IMR-90 (cell line): ENCODE measurements around the gene LRRC7. TPM values are rescaled to one million over a fixed set of nuclear protein-coding genes. Genes with fewer than 3 reads are reported as not detected.

Source experiments
- ATAC-seq: fragments of 200-7000 bp; cut with Tn5 transposase; 2 replicates; pipeline ENCODE4 v1.9.1; 2020; ENCODE audit warnings: low read depth, mild to moderate bottlenecking, moderate library complexity
- BruUV-seq: library from RNA; stranded (reverse); fragments of 400-500 nt; replicated peaks from 2 replicates; lab custom pipeline; 2021; lab: Mats Ljungman, UMichigan
- CTCF ChIA-PET: fragments of 300-600 bp; formaldehyde crosslinking; extraction: SDS; loops from one replicate; lab custom pipeline; 2021; ENCODE audit warnings: antibody characterized with exemption; lab: Yijun Ruan, JAX
- POLR2A ChIA-PET: fragments of 300-600 bp; sonication (Branson Sonifier 250); formaldehyde crosslinking; loops from one replicate; lab custom pipeline; 2022; ENCODE audit warnings: antibody characterized with exemption; ENCODE audit not compliant: unreplicated experiment; lab: Charles Lee
- DNase-seq: peaks from one replicate; pipeline ENCODE4 v3.0.0; 2013
- H2AFZ ChIP-seq: replicated peaks from 2 replicates; pipeline ENCODE3; 2013; ENCODE audit warnings: low read length, mild to moderate bottlenecking; ENCODE audit not compliant: poor library complexity
- H2AK5ac ChIP-seq: 2 replicates; pipeline ENCODE4 v1.6.1; 2013; ENCODE audit warnings: low read depth, low read length, inconsistent platforms
- H2AK9ac ChIP-seq: replicated peaks from 2 replicates; pipeline ENCODE3; 2013; ENCODE audit warnings: mild to moderate bottlenecking, low read depth, low read length, moderate library complexity; ENCODE audit not compliant: poor library complexity
- H2BK120ac ChIP-seq: 2 replicates; pipeline ENCODE4 v1.6.1; 2013; ENCODE audit warnings: low read depth, low read length, inconsistent platforms
- H2BK15ac ChIP-seq: 3 replicates; pipeline ENCODE4 v1.6.1; 2013; ENCODE audit warnings: low read depth, low read length, inconsistent platforms
- H2BK20ac ChIP-seq: 2 replicates; pipeline ENCODE4 v1.6.1; 2013; ENCODE audit warnings: low read depth, mild to moderate bottlenecking, inconsistent platforms, low read length, moderate library complexity
- H2BK5ac ChIP-seq: 2 replicates; pipeline ENCODE4 v1.6.1; 2013; ENCODE audit warnings: mild to moderate bottlenecking, low read depth, low read length, inconsistent platforms; ENCODE audit not compliant: poor library complexity, severe bottlenecking
- H3K14ac ChIP-seq: replicated peaks from 2 replicates; pipeline ENCODE4 v1.6.1; 2013; ENCODE audit warnings: low read depth, low read length, inconsistent platforms
- H3K18ac ChIP-seq: 2 replicates; pipeline ENCODE4 v1.6.1; 2013; ENCODE audit warnings: low read depth, low read length, control low read depth
- H3K23ac ChIP-seq: 2 replicates; pipeline ENCODE4 v1.6.1; 2013; ENCODE audit warnings: low read depth, low read length, inconsistent platforms
- H3K27ac ChIP-seq: 2 replicates; pipeline ENCODE4 v1.5.1; 2013; ENCODE audit warnings: mild to moderate bottlenecking, control low read depth, low read length; ENCODE audit not compliant: insufficient read depth
- H3K27me3 ChIP-seq: 2 replicates; pipeline ENCODE4 v1.6.1; 2013; ENCODE audit warnings: low read length; ENCODE audit not compliant: control insufficient read depth, insufficient read depth
- H3K36me3 ChIP-seq: 2 replicates; pipeline ENCODE4 v1.6.1; 2013; ENCODE audit warnings: low read length, mixed read lengths; ENCODE audit not compliant: control insufficient read depth, insufficient read depth
- H3K4ac ChIP-seq: 2 replicates; pipeline ENCODE4 v1.6.1; 2013; ENCODE audit warnings: low read depth, low read length, inconsistent platforms
- H3K4me1 ChIP-seq: 2 replicates; pipeline ENCODE4 v1.6.1; 2013; ENCODE audit warnings: low read length, mixed read lengths; ENCODE audit not compliant: control insufficient read depth, insufficient read depth
- H3K4me2 ChIP-seq: 2 replicates; pipeline ENCODE4 v1.6.1; 2013; ENCODE audit warnings: low read depth, mild to moderate bottlenecking, control low read depth, low read length, moderate library complexity
- H3K4me3 ChIP-seq: 2 replicates; pipeline ENCODE4 v1.5.1; 2013; ENCODE audit warnings: low read depth, mild to moderate bottlenecking, control low read depth, low read length, moderate library complexity; ENCODE audit not compliant: insufficient read depth
- H3K56ac ChIP-seq: 2 replicates; pipeline ENCODE4 v1.6.1; 2013; ENCODE audit warnings: low read length, inconsistent platforms; ENCODE audit not compliant: insufficient read depth; ENCODE audit errors: extremely low read depth
- H3K79me1 ChIP-seq, 2 experiments: 2 replicates each; pipeline ENCODE4 v1.6.1; 2013; ENCODE audit warnings: low read length in 2 of 2, inconsistent platforms in 1 of 2, low read depth in 1 of 2
- H3K9ac ChIP-seq: 2 replicates; pipeline ENCODE4 v1.6.1; 2013; ENCODE audit warnings: low read depth, low read length, control low read depth
- H3K9me1 ChIP-seq: 2 replicates; pipeline ENCODE4 v1.6.1; 2013; ENCODE audit warnings: low read length, inconsistent platforms; ENCODE audit not compliant: insufficient read depth
- H3K9me3 ChIP-seq: 2 replicates; pipeline ENCODE4 v1.6.1; 2013; ENCODE audit warnings: low read length; ENCODE audit not compliant: control insufficient read depth, insufficient read depth
- H4K20me1 ChIP-seq: 2 replicates; pipeline ENCODE4 v1.6.1; 2013; ENCODE audit warnings: low read length, inconsistent platforms; ENCODE audit not compliant: insufficient read depth
- H4K5ac ChIP-seq: 2 replicates; pipeline ENCODE4 v1.6.1; 2013; ENCODE audit warnings: mild to moderate bottlenecking, low read depth, low read length, control low read depth
- H4K8ac ChIP-seq, 2 experiments: 2 replicates each; pipeline ENCODE4 v1.6.1; 2013; ENCODE audit warnings: low read depth in 2 of 2, low read length in 2 of 2, control low read depth in 1 of 2, inconsistent platforms in 1 of 2
- H4K91ac ChIP-seq: 2 replicates; pipeline ENCODE4 v1.6.1; 2013; ENCODE audit warnings: low read depth, low read length, inconsistent platforms; ENCODE audit not compliant: insufficient read depth
- BHLHE40 ChIP-seq: fragments of 150-350 bp; IDR thresholded peaks from 2 replicates; pipeline ENCODE4 v1.6.1; 2016; ENCODE audit warnings: mild to moderate bottlenecking, low read depth, low read length
- CEBPB ChIP-seq: IDR thresholded peaks from 2 replicates; pipeline ENCODE4 v1.6.1; 2012; ENCODE audit warnings: low read depth, low read length, improper control_type of control experiment
- CHD1 ChIP-seq: IDR thresholded peaks from 2 replicates; pipeline ENCODE4 v1.6.1; 2012; ENCODE audit warnings: low read depth, low read length, improper control_type of control experiment
- CTCF ChIP-seq: conservative IDR thresholded peaks from 2 replicates; pipeline ENCODE4 v1.5.1; 2012; ENCODE audit warnings: mild to moderate bottlenecking, low read depth, low read length, improper control_type of control experiment
- MAFK ChIP-seq: IDR thresholded peaks from 2 replicates; pipeline ENCODE4 v1.6.1; 2012; ENCODE audit warnings: low read depth, low read length, improper control_type of control experiment
- NFE2L2 ChIP-seq: fragments of 150-350 bp; IDR thresholded peaks from 2 replicates; pipeline ENCODE4 v1.6.1; 2016; ENCODE audit warnings: low read depth, mild to moderate bottlenecking, low read length
- POLR2A ChIP-seq: IDR thresholded peaks from 2 replicates; pipeline ENCODE4 v1.6.1; 2012; ENCODE audit warnings: mild to moderate bottlenecking, low read depth, low read length
- WGBS, 2 experiments: methylation state at CpG; one replicate each; pipeline versions ENCODE4 v1.1.5 to v1.1.7; 2013; ENCODE audit warnings: missing lambda C conversion rate in 2 of 2; ENCODE audit not compliant: insufficient read length in 1 of 2; ENCODE audit errors: extremely low coverage in 2 of 2; 5-methylcytosine and 5-hydroxymethylcytosine counted together
- dilution Hi-C: fragments of 300-500 bp; cut with HindIII; formaldehyde crosslinking; loops from one replicate; pipeline ENCODE4 v1.14.3; 2018; ENCODE audit warnings: low sequenced_read_pairs; ENCODE audit not compliant: unreplicated experiment
- in situ Hi-C: fragments of 300-500 bp; cut with MboI; formaldehyde crosslinking; loops from 3 replicates; pipeline ENCODE4 v1.14.3; 2019; ENCODE audit warnings: low sequenced_read_pairs, inconsistent platforms, mixed read lengths
- intact Hi-C: fragments of 100-400 bp; cut with micrococcal nuclease; formaldehyde crosslinking; loops from 2 replicates; pipeline ENCODE4 v1.10.0; 2022
- polyA plus RNA-seq, 3 experiments: library from polyadenylated mRNA; depleted of rRNA; stranded (reverse); fragments of >200 nt; gene quantifications; 2 replicates each; pipeline ENCODE4 v1.2.3, GENCODE V29; 2012; ENCODE audit warnings: low replicate concordance in 1 of 3
- total RNA-seq: library from RNA; depleted of rRNA; stranded (reverse); fragments of >200 nt; gene quantifications from 2 replicates; pipeline ENCODE4 v1.2.3, GENCODE V29; 2012

The LRRC7 gene
- total and polyA plus RNA-seq, 2 of the 4 experiments (the other 2 are of a cell fraction), result under 0.01 to 0.02 TPM

DNA sequence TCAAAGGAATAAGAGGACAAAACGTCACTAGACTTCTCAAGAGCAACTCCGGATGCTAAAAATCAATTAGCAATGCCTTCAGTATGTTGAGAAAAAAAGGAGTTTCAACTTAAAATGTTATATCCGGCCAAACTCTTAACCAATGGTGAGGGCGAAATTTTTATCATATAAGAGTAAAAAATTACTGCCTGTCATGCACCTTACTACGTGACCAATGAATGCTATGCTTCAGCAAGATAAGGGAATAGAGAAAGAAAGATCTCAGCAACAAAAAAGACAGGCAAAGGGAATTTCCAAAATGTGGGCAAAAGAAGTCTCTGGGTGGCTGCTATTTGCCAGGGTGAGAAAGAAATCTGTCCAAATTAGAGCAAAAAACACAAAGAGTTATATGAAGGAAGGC, 47.4 kb upstream of the LRRC7 start (continued):
- no peak for TF ChIP-seq CTCF
- TF ChIP-seq NFE2L2, result no peak
- TF ChIP-seq CHD1, result no peak

DNA sequence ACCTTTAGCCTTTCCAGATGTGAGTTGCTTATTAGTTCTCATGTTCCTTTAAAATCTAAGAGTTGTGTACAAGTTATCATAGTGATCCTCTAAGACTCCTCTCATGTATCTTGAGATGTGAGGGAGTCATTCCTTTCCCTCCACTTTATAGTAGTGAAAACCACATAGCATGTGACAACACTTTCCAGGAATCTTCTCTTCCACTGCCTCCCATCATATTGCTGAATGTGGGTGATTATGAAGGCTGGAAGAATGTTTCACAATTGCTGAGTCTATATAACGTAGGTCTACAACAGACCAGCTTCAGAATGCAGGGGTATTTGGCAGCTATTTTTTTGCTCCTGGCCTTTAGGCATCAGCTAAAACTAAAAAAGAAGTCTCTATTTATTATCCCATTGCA, 44.7 kb upstream of the LRRC7 start:
- no peak overlapping the region for H3K4me2 ChIP-seq
- no peak overlapping the region for H3K27ac ChIP-seq
- no peak overlapping the region for H2AK9ac ChIP-seq
- H4K91ac ChIP-seq, result no peak overlapping the region
- no peaks in the 10 kb centered on the region for H4K20me1 ChIP-seq
- H3K4me3 ChIP-seq, result no peak overlapping the region
- H2AFZ ChIP-seq, result no peak overlapping the region
- ATAC-seq (peak; percentile 57), DNase-seq (peak; percentile 87)
- no peak overlapping the region for H3K23ac ChIP-seq
- no peak overlapping the region for H3K18ac ChIP-seq
- H4K5ac ChIP-seq, result no peak overlapping the region
- no peaks in the 10 kb centered on the region; the same call in 1 of the 2 replicates for H3K4me1 ChIP-seq
- no peaks in the 10 kb centered on the region for H3K79me1 ChIP-seq
- no peaks in the 10 kb centered on the region for H3K27me3 ChIP-seq
- in situ Hi-C loops, result no loop called here
- no peak overlapping the region for H2AK5ac ChIP-seq
- ChIA-PET POLR2A (no interaction called here), CTCF (no interaction called here)
- H3K56ac ChIP-seq, result no peak overlapping the region
- dilution Hi-C loops, result no loop called here
- WGBS, 2 experiments, result no CpG with 5 or more reads among the region's 1 CpG
- H2BK120ac ChIP-seq, result no peak overlapping the region
- no peak overlapping the region for H4K8ac ChIP-seq
- no peak overlapping the region for H2BK15ac ChIP-seq
- H2BK5ac ChIP-seq, result no peak overlapping the region
- BruUV-seq, result no TSS peak
- TF ChIP-seq MAFK (peak; percentile 69), POLR2A (no peak), BHLHE40 (peak; percentile 49; the same call in 1 of the 2 replicates), CEBPB (peak; percentile 82)
- no peak overlapping the region for H3K4ac ChIP-seq
- no peak overlapping the region for H3K14ac ChIP-seq
- H3K36me3 ChIP-seq, result no peaks in the 10 kb centered on the region
- H3K9me1 ChIP-seq, result peaks cover 4% of the 10 kb centered on the region; the same call in 1 of the 2 replicates
- intact Hi-C loops, result no loop called here
- no peak overlapping the region for H2BK20ac ChIP-seq
- H3K9me3 ChIP-seq, result no peaks in the 10 kb centered on the region
- H3K9ac ChIP-seq, result no peak overlapping the region
